Activated CD8-positive, alpha-beta memory T cell treated with anti-CD3 and anti-CD28 coated beads for 48 hours (primary cell): Measurements from ENCODE around the gene KDM2B.

ENCODE experiments used
- DNase-seq, 3 experiments: peaks; one replicate each; pipeline ENCODE4 v3.0.0-alpha.2; 2020; ENCODE audit warnings: low read depth in 2 of 3, low spot score in 2 of 3

Gene KDM2B

GRCh38 chr12:121568518-121568917 lies 12.3 kb downstream of the KDM2B start:
- DNase-seq = no peak

- DNase-seq = no peak
Observed at GRCh38 chr12:121565076-121565475, 15.7 kb downstream of the KDM2B start.

DNA sequence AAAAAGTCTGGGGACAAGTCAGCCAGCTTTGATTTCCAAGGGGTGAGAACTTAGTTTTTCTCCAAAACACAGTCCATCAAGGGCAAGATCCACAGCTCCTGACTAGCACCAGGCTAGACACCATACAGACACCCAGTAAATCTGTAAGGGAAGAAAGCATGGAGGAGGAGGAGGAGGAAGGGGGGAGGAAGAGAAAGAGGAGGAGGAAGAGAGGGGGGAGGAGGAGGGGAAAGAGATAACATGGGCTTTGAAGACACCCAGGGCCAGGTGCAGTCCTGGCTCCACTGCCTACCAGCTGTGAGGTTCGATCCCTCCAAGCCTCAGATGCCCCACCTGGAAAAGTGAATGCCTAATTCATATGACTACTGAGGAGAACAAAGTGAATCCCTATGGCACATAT lies 18.3 kb downstream of the KDM2B start:
- DNase-seq = no peak

DNA sequence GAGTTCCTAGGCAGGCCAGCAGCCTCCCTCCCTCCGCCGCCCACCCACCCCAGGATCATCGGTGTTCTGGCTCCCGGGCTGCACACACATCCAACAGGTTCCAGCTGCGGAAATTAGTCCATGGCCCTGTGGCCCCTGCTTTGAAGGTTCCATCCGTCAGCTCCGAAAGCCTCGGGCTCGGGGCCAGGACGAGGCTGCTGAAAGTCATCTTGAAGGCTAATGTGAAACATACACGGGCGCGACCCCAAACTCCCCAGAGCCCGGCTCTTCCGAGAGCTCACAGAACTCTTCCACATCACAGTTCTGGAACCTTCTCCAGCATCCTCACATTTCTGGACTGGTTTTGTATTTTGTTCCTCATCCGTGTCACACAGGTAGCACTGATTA lies 19.8 kb downstream of the KDM2B start:
- DNase-seq = no peak

DNA sequence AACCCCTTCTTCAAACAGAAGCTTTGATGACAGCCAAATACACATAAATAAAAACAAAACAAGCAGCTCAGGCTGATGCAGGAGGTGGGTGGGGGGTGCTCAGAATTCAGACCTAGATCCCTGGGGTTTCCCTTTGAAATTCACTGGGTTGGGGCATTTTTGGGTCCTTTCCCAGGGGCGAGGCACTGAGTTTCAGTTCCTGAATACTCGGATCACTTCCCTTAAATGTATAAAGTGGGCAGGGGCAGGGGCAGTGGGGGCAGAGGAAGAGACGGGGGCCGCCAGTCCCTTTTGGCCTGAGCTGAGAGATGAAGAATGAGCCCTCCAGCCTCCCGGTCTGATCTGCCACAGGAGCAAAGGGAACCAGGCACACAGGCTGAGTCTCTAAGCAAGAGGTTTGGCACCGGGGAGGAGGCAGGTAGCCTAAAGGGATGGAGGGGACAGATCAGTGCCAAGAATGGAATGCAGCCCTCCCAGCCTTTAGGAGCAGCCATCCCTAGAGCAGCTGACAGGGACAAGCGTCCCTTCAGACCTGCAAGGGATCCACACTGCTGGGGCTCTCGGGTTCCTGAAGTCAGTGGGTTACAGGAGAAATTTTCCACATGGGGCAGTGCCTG lies 20.3 kb downstream of the KDM2B start:
- no peak for DNase-seq

- DNase-seq = no peak
Observed at GRCh38 chr12:121558956-121559355, 21.9 kb downstream of the KDM2B start.

DNA sequence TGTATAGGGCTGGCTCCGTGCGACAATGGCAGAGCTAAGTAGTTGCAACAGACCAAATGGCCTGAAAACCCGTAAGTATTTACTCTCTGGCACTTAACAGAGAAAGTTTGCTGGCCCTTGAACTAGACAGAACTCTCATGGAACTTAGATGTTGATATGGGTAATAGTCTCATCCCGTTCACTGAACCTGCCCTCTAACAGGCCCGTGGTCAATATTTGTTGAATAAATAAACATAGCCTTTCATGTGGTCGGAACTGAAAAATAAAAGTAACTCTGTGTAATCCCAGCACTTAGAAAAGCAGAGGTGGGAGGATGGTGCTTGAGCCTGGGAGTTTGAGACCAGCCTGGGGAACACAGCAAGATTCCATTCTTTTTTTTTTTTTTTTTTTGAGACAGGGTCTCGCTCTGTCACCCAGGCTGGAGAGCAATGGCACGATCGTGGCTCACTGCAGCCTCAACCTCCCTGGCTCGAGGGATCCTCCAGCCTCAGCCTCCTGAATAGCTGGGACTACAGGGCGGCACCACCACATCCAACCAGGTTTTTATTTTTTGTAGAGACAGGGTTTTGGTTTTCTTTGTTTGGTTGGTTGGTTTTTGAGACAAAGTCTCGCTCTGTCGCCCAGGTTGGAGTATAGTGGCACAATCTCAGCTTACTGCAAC lies 29.7 kb downstream of the KDM2B start:
- no peak for DNase-seq

- DNase-seq = no peak
Observed at GRCh38 chr12:121549075-121549474, 31.7 kb downstream of the KDM2B start.

DNA sequence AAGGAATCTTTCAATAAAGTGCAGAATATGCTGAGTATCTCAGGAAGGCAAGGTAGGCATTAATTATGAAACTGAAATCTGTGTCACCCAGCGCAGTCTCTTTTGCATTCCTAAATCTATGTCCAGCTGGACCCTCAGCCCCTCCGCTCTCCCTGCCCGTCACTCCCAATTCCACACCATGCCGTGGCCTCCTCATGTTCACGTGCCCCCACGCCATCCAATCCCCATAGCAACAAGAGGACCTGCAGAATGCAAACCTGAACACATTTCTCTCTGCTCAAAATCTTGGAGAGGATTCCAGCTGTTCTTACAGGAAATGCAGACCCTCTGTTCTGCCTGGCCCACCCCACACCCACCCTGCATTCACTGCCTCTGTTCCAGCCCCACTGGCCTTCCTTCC lies 35.3 kb downstream of the KDM2B start:
- no peak for DNase-seq

GRCh38 chr12:121543786-121544185 lies 37.0 kb downstream of the KDM2B start:
- DNase-seq = no peak

DNA sequence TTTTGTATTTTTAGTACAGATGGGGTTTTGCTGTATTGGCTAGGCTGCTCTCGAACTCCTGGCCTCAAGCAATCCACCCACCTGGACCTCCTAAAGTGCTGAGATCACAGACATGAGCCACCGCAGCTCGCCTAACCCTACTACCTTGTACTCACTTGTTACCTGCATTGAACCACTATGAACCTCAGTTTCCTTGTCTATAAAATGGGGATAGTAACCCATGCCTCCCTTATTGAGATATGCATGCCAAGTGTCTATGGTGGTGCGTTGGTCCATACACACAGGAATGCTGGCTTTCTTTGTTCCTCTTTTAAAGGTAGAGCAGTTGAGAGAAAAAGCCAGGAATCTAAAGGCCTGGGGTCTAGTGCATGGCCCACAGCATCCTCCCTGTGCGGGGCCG lies 40.9 kb downstream of the KDM2B start:
- no peak for DNase-seq

- DNase-seq = no peak
Observed at GRCh38 chr12:121538699-121539061, 42.1 kb downstream of the KDM2B start.

DNA sequence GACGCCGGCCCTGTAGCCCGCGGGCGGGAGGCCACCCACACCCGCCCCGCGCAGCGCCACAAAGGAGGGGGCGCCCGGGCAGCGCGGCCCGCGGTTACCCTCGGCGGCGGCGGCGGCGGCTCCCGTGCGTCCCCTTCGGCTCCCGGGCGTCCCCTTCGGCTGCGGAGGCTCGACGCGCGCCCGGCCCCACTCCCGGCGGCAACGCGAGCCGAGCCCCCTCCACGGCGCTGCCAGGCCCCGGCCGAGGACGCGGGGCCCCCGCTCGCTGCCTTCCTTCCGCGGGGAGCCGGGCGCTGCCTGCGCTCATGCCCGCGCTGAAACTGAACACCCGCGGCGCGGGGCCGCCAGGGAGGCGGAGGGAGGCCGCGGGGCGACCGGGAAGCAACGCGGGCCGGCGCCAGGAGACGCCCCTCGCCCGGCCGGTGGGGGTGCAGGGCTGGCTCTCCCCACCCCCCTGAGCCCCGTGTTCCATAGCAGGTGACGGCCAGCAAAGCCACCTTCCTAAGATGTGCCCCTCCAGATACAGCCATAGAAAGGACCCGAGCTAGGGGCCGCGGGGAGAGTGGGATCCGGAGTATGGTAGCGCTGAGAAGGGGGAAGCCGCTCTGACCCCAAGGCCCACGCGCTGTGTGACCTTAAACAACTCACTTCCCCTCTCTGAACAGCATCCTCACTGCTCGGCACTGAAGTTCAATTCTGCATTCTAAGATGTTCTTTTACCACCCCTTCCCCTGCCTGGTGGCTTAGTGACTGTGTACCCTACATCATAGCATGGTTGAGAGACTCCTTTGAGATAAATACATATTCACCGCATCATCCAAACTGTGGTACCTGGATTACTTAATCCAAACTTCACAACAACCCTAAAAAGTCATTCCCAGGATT lies 42.8 kb downstream of the KDM2B start:
- no peak for DNase-seq

DNA sequence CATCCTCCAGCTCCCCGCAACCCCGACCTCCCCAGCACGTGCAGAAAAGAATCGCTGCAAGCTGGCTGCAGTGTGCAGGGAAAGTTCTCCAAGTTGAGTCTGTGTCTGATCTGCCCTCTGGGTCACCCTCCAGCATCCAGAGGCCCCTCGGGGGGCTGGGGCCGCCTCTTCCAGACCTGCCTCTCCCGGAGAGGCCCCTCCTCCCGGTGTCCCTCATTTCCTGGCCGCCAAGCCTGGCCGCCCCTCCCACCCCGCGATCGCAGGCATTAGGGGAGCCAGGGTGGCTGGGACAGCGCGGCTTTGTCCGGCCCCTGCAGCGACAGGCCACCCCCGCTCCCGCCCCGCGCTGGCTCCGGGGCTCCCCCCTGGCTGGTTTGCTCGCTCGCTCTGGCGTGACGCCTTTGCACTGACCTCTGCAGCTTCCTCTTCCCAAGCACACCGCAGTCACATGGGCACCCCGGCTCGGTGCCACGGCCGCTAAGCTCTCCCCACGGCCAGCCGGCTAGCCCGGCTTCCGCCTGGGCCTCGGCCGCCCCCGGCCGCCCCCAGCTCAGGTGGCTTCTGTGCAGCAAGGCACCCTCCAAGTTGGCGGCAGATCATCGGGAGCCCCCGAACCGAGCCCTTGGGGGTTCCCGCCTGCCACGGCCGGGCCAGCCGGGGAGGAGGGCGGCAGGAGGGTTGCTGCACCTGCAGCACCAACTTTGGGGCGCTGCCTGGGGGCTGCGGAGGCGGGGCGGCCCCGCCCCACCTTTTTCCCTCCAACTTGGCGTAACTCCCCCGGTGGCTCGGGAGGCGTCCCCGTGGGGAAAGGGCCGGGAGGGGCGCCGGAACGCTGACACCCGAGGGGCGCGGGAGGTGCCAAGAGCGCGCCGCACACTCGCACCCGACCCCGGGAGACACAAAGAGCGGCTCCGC lies 43.7 kb downstream of the KDM2B start:
- DNase-seq = peak in 2 of 3 experiments; percentile 48 to 50

DNA sequence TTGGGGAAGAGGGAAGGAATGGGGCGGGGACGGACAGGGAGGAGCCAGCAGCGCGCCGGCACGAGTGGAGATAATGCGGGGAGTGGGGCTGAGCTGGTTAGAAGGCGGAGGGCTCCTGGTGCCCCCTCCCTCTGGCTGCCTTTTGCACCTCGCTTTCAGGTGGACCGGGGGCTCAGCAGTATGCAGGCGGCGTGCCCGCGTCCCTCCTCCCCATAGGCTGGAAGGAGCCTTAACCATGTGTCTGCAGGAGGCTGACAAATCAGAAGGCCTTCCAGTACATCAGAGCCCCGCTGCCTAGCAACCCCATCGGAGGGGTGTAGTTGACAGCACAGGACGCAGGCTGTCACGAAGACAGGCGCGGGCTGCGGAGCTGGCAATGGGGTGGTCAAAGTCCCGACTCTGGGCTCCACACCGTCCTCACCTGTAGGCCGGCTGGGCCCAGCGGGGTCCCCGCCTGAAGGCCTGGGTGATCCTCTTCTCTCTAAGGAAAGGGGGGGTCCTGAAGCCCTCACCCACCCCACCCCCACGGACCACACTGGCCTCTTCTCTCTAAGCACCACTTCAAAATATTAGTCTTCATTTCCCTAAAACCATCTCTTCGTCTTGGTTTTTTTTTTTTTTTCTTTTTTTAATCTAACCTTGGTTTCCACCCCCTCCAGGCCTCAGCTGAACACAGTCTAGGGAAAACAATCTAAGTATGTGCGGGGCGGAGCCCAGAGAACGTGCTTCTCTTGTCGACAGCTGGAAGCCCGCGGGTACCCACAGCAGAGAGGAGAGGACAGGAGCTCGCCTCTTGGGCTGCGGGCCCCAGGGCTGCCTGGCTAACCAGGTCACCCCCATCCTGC lies 44.5 kb downstream of the KDM2B start:
- peak; percentile 44 to 51 (median 47) for DNase-seq

DNA sequence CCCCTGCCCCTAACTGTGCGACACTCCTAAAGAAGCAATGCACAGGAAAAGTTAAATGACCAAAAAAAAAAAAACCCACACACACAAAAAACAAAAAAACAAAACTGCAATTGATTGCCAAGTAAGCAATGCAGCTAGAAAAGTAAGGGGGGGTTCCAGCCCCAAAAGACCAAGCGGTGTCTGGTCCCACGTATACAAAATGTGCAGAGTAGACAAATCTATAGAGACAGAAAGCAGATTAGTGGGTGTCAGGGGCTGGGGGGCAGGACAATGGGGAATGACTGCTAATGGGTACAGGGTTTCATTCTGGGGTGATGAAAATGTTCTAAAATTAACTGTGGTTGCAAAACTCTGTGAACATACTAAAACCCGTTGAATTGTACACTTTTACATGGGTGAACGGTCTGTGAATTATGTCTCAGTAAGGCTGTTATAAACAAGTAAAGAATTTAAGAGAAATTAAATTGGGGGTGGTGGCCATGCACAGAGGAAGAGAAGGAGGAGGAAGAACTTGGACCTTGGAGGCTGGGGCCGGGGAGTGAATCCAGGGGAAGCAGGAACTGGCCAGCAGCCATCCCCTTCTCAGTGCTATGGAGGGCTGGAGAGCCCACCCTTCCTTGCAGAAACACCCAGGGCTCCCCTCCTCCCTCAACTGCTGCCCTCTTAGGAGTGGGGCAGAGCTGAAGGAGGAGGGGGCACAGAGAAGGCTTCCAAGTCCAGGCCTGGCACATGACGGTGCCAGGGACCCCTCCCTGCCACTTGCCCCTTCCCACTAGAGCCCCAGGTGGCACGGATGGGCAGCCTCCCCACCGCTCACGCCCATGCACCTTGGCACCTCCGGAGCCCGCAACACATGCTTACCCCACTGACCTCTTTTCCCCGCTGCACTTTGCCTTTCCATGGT lies 45.4 kb downstream of the KDM2B start:
- DNase-seq = no peak

DNA sequence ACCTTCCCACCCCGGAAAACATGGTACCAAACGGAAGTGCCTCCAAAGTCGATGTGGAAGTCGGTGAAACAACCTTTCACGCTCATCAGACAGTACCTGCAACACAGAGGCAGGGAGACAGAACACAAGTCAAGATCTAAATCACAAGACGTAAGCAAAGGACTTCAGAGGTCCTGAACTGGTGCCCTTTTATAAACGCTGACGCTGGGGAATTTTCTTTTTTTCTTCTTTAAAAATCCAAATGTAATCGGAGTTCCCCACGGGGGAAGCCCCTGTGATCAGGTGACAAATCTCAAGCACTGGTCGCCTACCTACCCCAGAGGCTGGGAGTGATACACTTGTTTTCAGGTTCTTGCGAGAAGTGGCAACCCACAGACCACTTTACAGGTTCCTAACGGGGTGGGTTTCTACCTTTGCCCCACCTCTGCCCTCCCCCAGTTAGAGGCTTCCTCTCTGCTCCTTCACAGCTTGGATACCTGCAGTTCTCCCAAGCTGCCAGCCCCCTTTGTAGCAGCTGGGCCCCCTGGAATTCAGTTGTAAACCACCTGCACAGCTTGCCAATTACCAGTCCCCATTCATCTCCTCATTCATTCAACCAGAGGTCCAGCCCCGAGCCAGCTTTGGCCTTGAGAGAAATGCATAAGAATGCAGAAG lies 46.2 kb downstream of the KDM2B start:
- DNase-seq = peak in 1 of 3 experiments; percentile 41

DNA sequence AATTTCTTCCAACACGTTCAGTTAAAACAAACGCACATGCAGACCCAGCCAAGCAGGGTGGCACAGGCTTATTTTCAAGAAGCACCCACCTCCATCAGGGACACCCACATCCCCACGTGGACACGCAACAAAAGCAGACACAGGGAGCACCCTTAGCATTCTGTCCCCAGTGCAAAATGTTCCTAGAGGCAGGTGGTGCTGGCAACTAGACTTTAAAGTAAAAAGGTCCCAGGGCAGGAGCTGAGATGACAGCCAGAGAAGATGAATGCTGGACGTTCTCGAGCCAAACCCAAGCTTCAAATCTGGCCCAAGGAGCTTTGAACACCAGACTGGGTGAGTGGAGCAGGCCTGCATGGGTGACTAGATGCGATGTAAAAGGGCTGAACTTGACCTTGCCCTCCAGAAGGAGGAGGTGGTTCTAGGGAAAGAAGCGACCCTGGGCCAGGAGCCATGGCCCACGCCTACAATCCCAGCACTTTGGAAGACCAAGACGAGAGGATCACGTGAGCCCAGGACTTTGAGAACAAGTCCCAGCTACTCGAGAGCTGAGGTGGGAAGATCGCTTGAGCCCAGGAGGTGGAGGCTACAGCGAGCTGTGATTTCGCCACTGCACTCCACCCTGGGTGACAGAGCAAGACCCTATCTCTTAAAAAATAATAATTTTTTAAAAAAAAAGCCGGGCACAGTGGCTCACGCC lies 47.3 kb downstream of the KDM2B start:
- DNase-seq = no peak
